GM23338 (cell line): ENCODE results near the gene SRSF5. TPM values are rescaled to one million over a fixed set of nuclear protein-coding genes. Genes with fewer than 3 reads are reported as not detected.

Source experiments
- ATAC-seq: fragments of 200-7000 bp; cut with Tn5 transposase; 3 replicates; pipeline ENCODE4 v1.9.1; 2020
- DNase-seq: peaks from one replicate; pipeline ENCODE4 v3.0.0-alpha.2; 2015; ENCODE audit warnings: low spot score
- H2AFZ ChIP-seq: fragments of 200-600 bp; sonication (generic); 2 replicates; pipeline ENCODE4 v1.8.0; 2016; ENCODE audit warnings: antibody characterized with exemption, mild to moderate bottlenecking, moderate library complexity
- H3F3A ChIP-seq: fragments of 200-600 bp; sonication (generic); replicated peaks from 2 replicates; pipeline ENCODE4 v1.8.0; 2017; ENCODE audit warnings: antibody characterized with exemption, mixed run types, low read depth
- H3K27ac ChIP-seq: fragments of 200-600 bp; sonication (generic); 2 replicates; pipeline ENCODE4 v1.6.1; 2016; ENCODE audit warnings: low read depth
- H3K27me3 ChIP-seq: fragments of 200-600 bp; sonication (generic); 2 replicates; pipeline ENCODE4 v1.8.0; 2016; ENCODE audit warnings: mild to moderate bottlenecking, mixed run types, moderate library complexity; ENCODE audit not compliant: insufficient read depth
- H3K36me3 ChIP-seq: fragments of 200-600 bp; sonication (generic); 2 replicates; pipeline ENCODE4 v1.8.0; 2016; ENCODE audit warnings: mild to moderate bottlenecking; ENCODE audit not compliant: insufficient read depth
- H3K4me1 ChIP-seq: fragments of 200-600 bp; sonication (generic); 2 replicates; pipeline ENCODE4 v1.8.0; 2016; ENCODE audit warnings: mild to moderate bottlenecking, moderate library complexity; ENCODE audit not compliant: insufficient read depth
- H3K4me2 ChIP-seq: fragments of 200-600 bp; sonication (generic); 2 replicates; pipeline ENCODE4 v1.7.1; 2017; ENCODE audit warnings: mixed run types
- H3K4me3 ChIP-seq: fragments of 200-600 bp; sonication (generic); 2 replicates; pipeline ENCODE4 v1.6.1; 2016; ENCODE audit warnings: mixed run types
- H3K79me2 ChIP-seq: fragments of 200-600 bp; sonication (generic); replicated peaks from 2 replicates; pipeline ENCODE4 v1.8.0; 2017; ENCODE audit warnings: mild to moderate bottlenecking; ENCODE audit not compliant: insufficient read depth
- H3K9me2 ChIP-seq: fragments of 200-600 bp; sonication (generic); 2 replicates; pipeline ENCODE4 v1.8.0; 2017; ENCODE audit not compliant: insufficient read depth
- H4K20me1 ChIP-seq: fragments of 200-600 bp; sonication (generic); replicated peaks from 2 replicates; pipeline ENCODE4 v1.8.0; 2017; ENCODE audit warnings: mild to moderate bottlenecking; ENCODE audit not compliant: insufficient read depth
- H3K27ac Mint-ChIP-seq: 2 replicates; pipeline ENCODE4 v1.8.0; 2020; ENCODE audit warnings: inconsistent platforms, mild to moderate bottlenecking, moderate library complexity, mixed read lengths
- H3K27me3 Mint-ChIP-seq: 3 replicates; pipeline ENCODE4 v1.8.0; 2022; ENCODE audit warnings: low read depth, mild to moderate bottlenecking, moderate library complexity, mixed read lengths, inconsistent platforms; ENCODE audit not compliant: insufficient read depth, poor library complexity
- H3K36me3 Mint-ChIP-seq: 3 replicates; pipeline ENCODE4 v1.8.0; 2021; ENCODE audit warnings: low read depth, mild to moderate bottlenecking, inconsistent platforms, moderate library complexity, mixed read lengths
- H3K4me1 Mint-ChIP-seq: 3 replicates; pipeline ENCODE4 v1.8.0; 2020; ENCODE audit warnings: mild to moderate bottlenecking, inconsistent platforms, mixed read lengths
- H3K4me3 Mint-ChIP-seq: 3 replicates; pipeline ENCODE4 v1.8.0; 2021; ENCODE audit warnings: moderate library complexity, mild to moderate bottlenecking, inconsistent platforms, mixed read lengths
- H3K9me3 Mint-ChIP-seq: 3 replicates; pipeline ENCODE4 v1.8.0; 2020; ENCODE audit warnings: moderate library complexity, mild to moderate bottlenecking, inconsistent platforms, mixed read lengths
- CREB1 ChIP-seq: fragments of 250-450 bp; sonication (Bioruptor Pico); IDR thresholded peaks from 2 replicates; pipeline ENCODE4 v1.5.0; 2020; ENCODE audit warnings: low read depth, mild to moderate bottlenecking, moderate library complexity
- CTCF ChIP-seq, 2 experiments: fragments of 200-600 bp in 1 of 2; sonication (generic) in 1 of 2; conservative IDR thresholded peaks; 2 replicates each; pipeline versions ENCODE4 v1.5.1 to v1.6.1; 2016 to 2017; ENCODE audit warnings: antibody characterized with exemption in 2 of 2, low read depth in 2 of 2, mild to moderate bottlenecking in 2 of 2, moderate library complexity in 1 of 2
- EZH2 ChIP-seq: fragments of 200-600 bp; sonication (generic); IDR thresholded peaks from one replicate; pipeline ENCODE4 v1.8.0; 2017; ENCODE audit warnings: antibody characterized with exemption, mild to moderate bottlenecking, low read depth; ENCODE audit not compliant: unreplicated experiment
- EZH2phosphoT487 ChIP-seq: fragments of 200-600 bp; sonication (generic); IDR thresholded peaks from one replicate; pipeline ENCODE4 v1.8.1; 2018; ENCODE audit warnings: antibody characterized with exemption; ENCODE audit not compliant: unreplicated experiment
- JUNB ChIP-seq: IDR thresholded peaks from one replicate; pipeline ENCODE4 v1.6.1; 2016; ENCODE audit warnings: antibody characterized with exemption; ENCODE audit not compliant: unreplicated experiment
- NANOG ChIP-seq: IDR thresholded peaks from 2 replicates; pipeline ENCODE4 v1.6.1; 2016; ENCODE audit warnings: antibody characterized with exemption, borderline replicate concordance
- POLR2AphosphoS5 ChIP-seq: IDR thresholded peaks from 2 replicates; pipeline ENCODE4 v1.6.1; 2016; ENCODE audit warnings: antibody characterized with exemption, low read depth
- STAT1 ChIP-seq: IDR thresholded peaks from one replicate; pipeline ENCODE4 v1.6.1; 2016; ENCODE audit warnings: antibody characterized with exemption; ENCODE audit not compliant: unreplicated experiment
- ZNF114 ChIP-seq: fragments of 250-450 bp; sonication (Bioruptor Pico); IDR thresholded peaks from 2 replicates; pipeline ENCODE4 v1.5.0; 2020; ENCODE audit warnings: mild to moderate bottlenecking, moderate library complexity
- ZNF331 ChIP-seq: fragments of 250-450 bp; sonication (Bioruptor Pico); IDR thresholded peaks from 2 replicates; pipeline ENCODE4 v1.5.0; 2020; ENCODE audit warnings: low read depth, mild to moderate bottlenecking, moderate library complexity
- ZNF462 ChIP-seq: fragments of 250-450 bp; sonication (Bioruptor Pico); IDR thresholded peaks from 2 replicates; pipeline ENCODE4 v1.5.0; 2020; ENCODE audit warnings: mild to moderate bottlenecking, moderate library complexity
- polyA plus RNA-seq: library from polyadenylated mRNA; unstranded; fragments of >200 nt; fragmentation: Nextera tagmentation; extraction: Ambion mirVana; gene quantifications from 2 replicates; pipeline ENCODE4 v1.2.1, GENCODE V29; 2016
- total RNA-seq: library from RNA; depleted of rRNA; stranded (reverse); fragments of >200 nt; shearing (Covaris generic); gene quantifications from 2 replicates; pipeline ENCODE4 v1.2.3, GENCODE V29; 2014
- TF ChIP-seq, protein P1 (sequence below): IDR thresholded peaks from 2 replicates; pipeline ENCODE4 v1.6.1; 2016; ENCODE audit warnings: antibody characterized with exemption
- TF ChIP-seq, protein P2 (sequence below): IDR thresholded peaks from one replicate; pipeline ENCODE4 v1.6.1; 2018; ENCODE audit warnings: antibody characterized with exemption; ENCODE audit not compliant: unreplicated experiment

SRSF5 gene
- total and polyA plus RNA-seq, 2 experiments from 2014 or later: 172 to 389 TPM

GRCh38 chr14:69815556-69815955 lies 48.6 kb downstream of the SRSF5 start (continued):
- TF ChIP-seq POLR2AphosphoS5 (no peak), ZNF331 (no peak), EZH2 (no peak), JUNB (no peak), EZH2phosphoT487 (no peak), CREB1 (CRISPR knock-in tag) (no peak), STAT1 (no peak)

GRCh38 chr14:69816216-69816615 lies 49.3 kb downstream of the SRSF5 start:
- no peak for ATAC-seq
- H3K4me1 Mint-ChIP-seq: peaks cover 2% of the 10 kb centered on the region; the same call in 2 of the 3 replicates
- no peak for DNase-seq
- H3K9me3 Mint-ChIP-seq: 0 out of 3 replicates have a peak, but pooled peaks cover 10% of the 10 kb centered on the region
- Histone ChIP-seq H3K27ac (no peak overlapping the region), H3K36me3 (no peaks in the 10 kb centered on the region), H4K20me1 (no peaks in the 10 kb centered on the region), H3K27me3 (no peaks in the 10 kb centered on the region), H3K79me2 (no peaks in the 10 kb centered on the region), H3K9me2 (peaks cover 2% of the 10 kb centered on the region; the same call in 1 of the 2 replicates), H3K4me3 (no peak overlapping the region), H3K4me2 (no peak overlapping the region), H3F3A (no peaks in the 10 kb centered on the region), H2AFZ (0 out of 2 replicates have a peak overlapping the region, but pooled peaks have one; percentile 72), H3K4me1 (no peaks in the 10 kb centered on the region)
- peaks cover 2% of the 10 kb centered on the region for H3K27me3 Mint-ChIP-seq
- TF ChIP-seq, protein P1, sequence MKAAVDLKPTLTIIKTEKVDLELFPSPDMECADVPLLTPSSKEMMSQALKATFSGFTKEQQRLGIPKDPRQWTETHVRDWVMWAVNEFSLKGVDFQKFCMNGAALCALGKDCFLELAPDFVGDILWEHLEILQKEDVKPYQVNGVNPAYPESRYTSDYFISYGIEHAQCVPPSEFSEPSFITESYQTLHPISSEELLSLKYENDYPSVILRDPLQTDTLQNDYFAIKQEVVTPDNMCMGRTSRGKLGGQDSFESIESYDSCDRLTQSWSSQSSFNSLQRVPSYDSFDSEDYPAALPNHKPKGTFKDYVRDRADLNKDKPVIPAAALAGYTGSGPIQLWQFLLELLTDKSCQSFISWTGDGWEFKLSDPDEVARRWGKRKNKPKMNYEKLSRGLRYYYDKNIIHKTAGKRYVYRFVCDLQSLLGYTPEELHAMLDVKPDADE: no peak
- TF ChIP-seq EZH2: no peak
- no peak for TF ChIP-seq JUNB
- TF ChIP-seq, protein P2, sequence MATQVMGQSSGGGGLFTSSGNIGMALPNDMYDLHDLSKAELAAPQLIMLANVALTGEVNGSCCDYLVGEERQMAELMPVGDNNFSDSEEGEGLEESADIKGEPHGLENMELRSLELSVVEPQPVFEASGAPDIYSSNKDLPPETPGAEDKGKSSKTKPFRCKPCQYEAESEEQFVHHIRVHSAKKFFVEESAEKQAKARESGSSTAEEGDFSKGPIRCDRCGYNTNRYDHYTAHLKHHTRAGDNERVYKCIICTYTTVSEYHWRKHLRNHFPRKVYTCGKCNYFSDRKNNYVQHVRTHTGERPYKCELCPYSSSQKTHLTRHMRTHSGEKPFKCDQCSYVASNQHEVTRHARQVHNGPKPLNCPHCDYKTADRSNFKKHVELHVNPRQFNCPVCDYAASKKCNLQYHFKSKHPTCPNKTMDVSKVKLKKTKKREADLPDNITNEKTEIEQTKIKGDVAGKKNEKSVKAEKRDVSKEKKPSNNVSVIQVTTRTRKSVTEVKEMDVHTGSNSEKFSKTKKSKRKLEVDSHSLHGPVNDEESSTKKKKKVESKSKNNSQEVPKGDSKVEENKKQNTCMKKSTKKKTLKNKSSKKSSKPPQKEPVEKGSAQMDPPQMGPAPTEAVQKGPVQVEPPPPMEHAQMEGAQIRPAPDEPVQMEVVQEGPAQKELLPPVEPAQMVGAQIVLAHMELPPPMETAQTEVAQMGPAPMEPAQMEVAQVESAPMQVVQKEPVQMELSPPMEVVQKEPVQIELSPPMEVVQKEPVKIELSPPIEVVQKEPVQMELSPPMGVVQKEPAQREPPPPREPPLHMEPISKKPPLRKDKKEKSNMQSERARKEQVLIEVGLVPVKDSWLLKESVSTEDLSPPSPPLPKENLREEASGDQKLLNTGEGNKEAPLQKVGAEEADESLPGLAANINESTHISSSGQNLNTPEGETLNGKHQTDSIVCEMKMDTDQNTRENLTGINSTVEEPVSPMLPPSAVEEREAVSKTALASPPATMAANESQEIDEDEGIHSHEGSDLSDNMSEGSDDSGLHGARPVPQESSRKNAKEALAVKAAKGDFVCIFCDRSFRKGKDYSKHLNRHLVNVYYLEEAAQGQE: no peak
- TF ChIP-seq ZNF114 (CRISPR knock-in tag): no peak
- no peak for TF ChIP-seq CTCF (conservative IDR thresholded peaks at IDR 0.05; ENCODE audit: low read depth in 2 of 2)
- TF ChIP-seq ZNF462 (CRISPR knock-in tag): no peak
- no peak for TF ChIP-seq NANOG
- no peak for TF ChIP-seq CREB1 (CRISPR knock-in tag)
- TF ChIP-seq ZNF331: no peak
- H3K27ac Mint-ChIP-seq: no peak overlapping the region
- H3K36me3 Mint-ChIP-seq: no peaks in the 10 kb centered on the region
- no peak overlapping the region for H3K4me3 Mint-ChIP-seq
